Heart right ventricle (tissue), 16 donors: ENCODE data around the gene TMEM185B. TPM values are rescaled to one million over a fixed set of nuclear protein-coding genes. Genes with fewer than 3 reads are reported as not detected.
A peak's percentile ranks its signal among the peaks of the same experiment; 100 is the strongest.

Source experiments
- ATAC-seq, 8 donors: fragments of 200-7000 bp; cut with Tn5 transposase; one replicate each; pipeline ENCODE4 v1.9.1; 2020; ENCODE audit warnings: mild to moderate bottlenecking in 8 of 8, moderate library complexity in 8 of 8, moderate number of reproducible peaks in 1 of 8
- DNase-seq, 2 donors: peaks; one replicate each; pipeline ENCODE4 v3.0.0-alpha.2; 2020
- H3K27ac ChIP-seq, 10 donors: fragments of 200-600 bp; sonication (generic) in 2 of 10; one replicate each; pipeline versions ENCODE4 v1.5.0 to v1.8.0; 2020 to 2022; ENCODE audit warnings: mild to moderate bottlenecking in 3 of 10
- H3K27me3 ChIP-seq, 7 donors: fragments of 200-600 bp; one replicate each; pipeline ENCODE4 v1.8.0; 2021 to 2022; ENCODE audit warnings: mild to moderate bottlenecking in 2 of 7
- H3K36me3 ChIP-seq, 9 donors: fragments of 200-600 bp; sonication (generic) in 1 of 9; one replicate each; pipeline versions ENCODE4 v1.5.0 to v1.8.0; 2020 to 2022; ENCODE audit warnings: mild to moderate bottlenecking in 2 of 9
- H3K4me1 ChIP-seq, 9 donors: fragments of 200-600 bp; sonication (generic) in 1 of 9; one replicate each; pipeline versions ENCODE4 v1.5.0 to v1.8.0; 2020 to 2022; ENCODE audit warnings: mild to moderate bottlenecking in 4 of 9
- H3K4me3 ChIP-seq, 10 donors: fragments of 200-600 bp; sonication (generic) in 2 of 10; one replicate each; pipeline versions ENCODE4 v1.5.0 to v1.8.0; 2020 to 2022; ENCODE audit warnings: mild to moderate bottlenecking in 7 of 10, moderate library complexity in 2 of 10
- H3K9me3 ChIP-seq, 11 donors: fragments of 200-600 bp in 10 of 11; sonication (generic) in 2 of 11; one replicate each; pipeline versions ENCODE4 v1.5.0 to v1.8.0; 2013 to 2022; ENCODE audit warnings: mild to moderate bottlenecking in 2 of 11, control low read depth in 1 of 11, moderate library complexity in 1 of 11
- WGBS, 2 donors: extraction: QIAGEN DNeasy Blood & Tissue Kit; methylation state at CpG; one replicate each; pipeline ENCODE4 v1.1.7; 2013; ENCODE audit warnings: inconsistent platforms in 1 of 2; 5-methylcytosine and 5-hydroxymethylcytosine counted together
- intact Hi-C, 10 donors: fragments of 100-400 bp; cut with DNase I; formaldehyde crosslinking; loops; one replicate each; pipeline versions ENCODE4 v1.11.1 to v1.14.2; 2022
- polyA plus RNA-seq, 2 donors: library from polyadenylated mRNA; stranded (reverse); fragments of 200-250 nt; gene quantifications; one replicate each; pipeline ENCODE4 v1.2.3, GENCODE V29; 2013
- total RNA-seq, 10 donors: library from RNA; stranded (reverse); fragmentation: NEBNext Ultra II Directional in 3 of 10; extraction: Animal tissue kit (Norgen Biotek cat#: 25700) in 3 of 10; gene quantifications; one replicate each; pipeline versions ENCODE4 v1.2.1 to v1.2.4, GENCODE V29; 2021 to 2023
- TF ChIP-seq, protein P1 (sequence below), 9 donors: fragments of 200-600 bp; sonication (generic) in 2 of 9; IDR thresholded peaks; one replicate each; pipeline versions ENCODE4 v1.5.0 to v1.8.0; 2021 to 2022; ENCODE audit warnings: antibody characterized with exemption in 9 of 9, mild to moderate bottlenecking in 5 of 9, moderate library complexity in 1 of 9
- donor health status: Arrhythmogenic right ventricular cardiomyopathy.
- donor health status: ischemic (EF 13 %, LVEDD 7.1; RV severe dilation, severe dysfunction).
- donor health status: healthy with polysubstance abuse.
- donor health status: DM: no; HTN: yes; CAD: no.
- donor health status: DM: no; HTN: no; CAD: no.
- donor health status: ischemic (EF 25% LVEDD 6.9; RV normal size, moderate dysfunction).
- donor health status: ischemic (EF 25% LVEDD 5.7; RV mildly dilated, moderate dysfunction).
- donor health status: healthy.
- donor health status: DM: yes; HTN: yes; CAD: no.
- donor health status: Ischemic cardiomyopathy.
- donor health status: ischemic (EF 35%, LVEDD 5.7; RV mildly dilated, moderate dysfunction).
- donor health status: nonischemic (EF 11% LVEDD 7.7; RV severe dilation, severe dysfunction).
- donor health status: DM: yes; HTN: yes; CAD: no.
- donor health status: PGD.
- donor health status: ischemic (EF 29% LVEDD 5.4; RV normal size, mild dysfunction).
- donor health status: nonischemic (EF 23%, LVEDD 6.1; RV moderate dilation, normal function).

The TMEM185B gene
- total and polyA plus RNA-seq, 12 donors = 5.8 to 27.7 (median 21.6) TPM

DNA sequence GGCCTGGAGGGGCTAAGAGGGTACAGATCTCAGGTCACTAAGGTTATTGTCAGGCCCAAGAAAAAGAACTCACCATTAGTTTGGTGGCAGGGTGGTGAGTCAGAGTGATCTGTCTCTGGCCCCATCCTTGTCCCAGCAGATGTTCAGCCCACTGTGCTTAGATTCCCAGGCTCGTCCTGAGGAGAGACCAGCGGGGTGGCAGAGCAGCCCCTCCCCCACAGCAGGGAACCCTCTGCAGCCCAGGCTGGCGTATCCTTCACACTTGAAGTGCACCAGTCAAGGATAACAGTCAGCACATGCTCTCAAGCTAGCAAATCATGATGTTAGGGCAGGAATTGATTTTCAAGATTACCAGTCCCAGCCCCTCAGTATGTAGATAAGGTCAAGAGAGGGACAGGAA is 43.1 kb downstream of the TMEM185B start:
- H3K4me3 ChIP-seq = no peak overlapping the region
- no peaks in the 10 kb centered on the region for H3K9me3 ChIP-seq
- H3K36me3 ChIP-seq = peaks cover 0 to 14% (median 0%) of the 10 kb centered on the region in 9 donors
- intact Hi-C loops = no loop called here
- no peaks in the 10 kb centered on the region for H3K27me3 ChIP-seq
- 90 to 98% methylated on average over 3 of the region's 3 CpGs for WGBS, 2 donors
- H3K27ac ChIP-seq = no peak overlapping the region
- ATAC-seq = no peak
- peaks cover 0 to 19% (median 13%) of the 10 kb centered on the region in 9 donors for H3K4me1 ChIP-seq
- no peak for DNase-seq
- TF ChIP-seq, protein P1, sequence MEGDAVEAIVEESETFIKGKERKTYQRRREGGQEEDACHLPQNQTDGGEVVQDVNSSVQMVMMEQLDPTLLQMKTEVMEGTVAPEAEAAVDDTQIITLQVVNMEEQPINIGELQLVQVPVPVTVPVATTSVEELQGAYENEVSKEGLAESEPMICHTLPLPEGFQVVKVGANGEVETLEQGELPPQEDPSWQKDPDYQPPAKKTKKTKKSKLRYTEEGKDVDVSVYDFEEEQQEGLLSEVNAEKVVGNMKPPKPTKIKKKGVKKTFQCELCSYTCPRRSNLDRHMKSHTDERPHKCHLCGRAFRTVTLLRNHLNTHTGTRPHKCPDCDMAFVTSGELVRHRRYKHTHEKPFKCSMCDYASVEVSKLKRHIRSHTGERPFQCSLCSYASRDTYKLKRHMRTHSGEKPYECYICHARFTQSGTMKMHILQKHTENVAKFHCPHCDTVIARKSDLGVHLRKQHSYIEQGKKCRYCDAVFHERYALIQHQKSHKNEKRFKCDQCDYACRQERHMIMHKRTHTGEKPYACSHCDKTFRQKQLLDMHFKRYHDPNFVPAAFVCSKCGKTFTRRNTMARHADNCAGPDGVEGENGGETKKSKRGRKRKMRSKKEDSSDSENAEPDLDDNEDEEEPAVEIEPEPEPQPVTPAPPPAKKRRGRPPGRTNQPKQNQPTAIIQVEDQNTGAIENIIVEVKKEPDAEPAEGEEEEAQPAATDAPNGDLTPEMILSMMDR (IDR thresholded peaks at IDR 0.05) = no peak

DNA sequence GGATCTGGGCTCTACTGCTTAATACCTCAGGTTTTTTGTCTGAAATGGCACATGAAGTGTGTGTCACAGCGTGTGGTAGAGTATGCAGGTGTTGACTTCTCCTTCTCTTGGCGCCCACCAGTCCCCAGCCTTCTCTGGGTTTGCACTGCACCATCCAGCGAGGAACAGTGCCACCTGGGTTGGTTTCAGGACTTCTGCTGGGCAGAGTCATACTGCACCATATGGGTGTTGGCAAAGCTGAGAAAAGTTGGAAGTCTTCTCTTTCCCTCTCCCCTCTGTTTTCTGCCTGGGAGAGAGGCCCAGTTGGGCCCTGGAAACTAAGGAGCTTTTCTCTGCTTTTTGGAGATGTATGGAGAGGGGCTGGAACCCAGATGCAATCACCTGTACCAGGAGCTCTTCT is 43.8 kb downstream of the TMEM185B start:
- Histone ChIP-seq H3K27ac (no peak overlapping the region), H3K27me3 (no peaks in the 10 kb centered on the region), H3K4me1 (peaks cover 0 to 24% (median 13%) of the 10 kb centered on the region in 9 donors), H3K4me3 (no peak overlapping the region), H3K36me3 (peaks cover 0 to 14% (median 0%) of the 10 kb centered on the region in 9 donors), H3K9me3 (no peaks in the 10 kb centered on the region)
- ATAC-seq (no peak), DNase-seq (no peak)
- intact Hi-C loops = loop anchor here in 5 of 10 donors (5.0 to 10.0 kb wide), 7 partner anchors 165 to 537 kb away; partner anchors contain the start of genes EPB41L5 (in 1 of the 5) and PTPN4 (in 1 of the 5)
- 97% methylated on average over 3 of the region's 3 CpGs for WGBS, 2 donors
- TF ChIP-seq, protein P1 (IDR thresholded peaks at IDR 0.05) = no peak

DNA sequence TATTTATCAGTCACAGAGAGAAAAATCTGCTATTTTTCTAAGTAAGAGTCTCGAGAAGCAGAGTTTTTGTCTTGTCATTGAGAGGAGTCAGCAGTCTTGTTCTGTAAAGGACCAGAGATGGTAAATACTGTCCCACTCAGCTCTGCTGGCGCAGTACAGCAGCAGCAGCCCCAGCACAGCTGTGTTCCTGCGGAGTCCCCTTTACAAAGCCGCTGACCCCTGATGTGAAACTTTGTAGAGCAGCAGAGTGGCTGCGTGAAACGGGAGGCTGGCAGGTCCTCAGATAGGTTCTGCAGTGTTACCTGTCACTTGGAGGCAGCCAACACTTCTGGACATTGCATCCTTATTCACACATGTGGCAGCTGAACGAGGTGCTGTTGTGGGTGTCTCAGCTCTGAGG is 45.2 kb downstream of the TMEM185B start:
- Histone ChIP-seq H3K4me3 (no peak overlapping the region), H3K4me1 (peaks cover 0 to 24% (median 13%) of the 10 kb centered on the region in 9 donors), H3K27ac (peak overlapping the region in 1 of 10 donors; percentile 89), H3K27me3 (no peaks in the 10 kb centered on the region), H3K9me3 (no peaks in the 10 kb centered on the region), H3K36me3 (peaks cover 0 to 14% (median 0%) of the 10 kb centered on the region in 9 donors)
- DNase-seq = no peak
- TF ChIP-seq, protein P1 (IDR thresholded peaks at IDR 0.05) = no peak
- no peak for ATAC-seq
- WGBS, 2 donors = 95% methylated on average over 7 of the region's 7 CpGs
- intact Hi-C loops = loop anchor here in 5 of 10 donors (5.0 to 10.0 kb wide), 7 partner anchors 163 to 536 kb away; partner anchors contain the start of genes EPB41L5 (in 1 of the 5) and PTPN4 (in 1 of the 5)

DNA sequence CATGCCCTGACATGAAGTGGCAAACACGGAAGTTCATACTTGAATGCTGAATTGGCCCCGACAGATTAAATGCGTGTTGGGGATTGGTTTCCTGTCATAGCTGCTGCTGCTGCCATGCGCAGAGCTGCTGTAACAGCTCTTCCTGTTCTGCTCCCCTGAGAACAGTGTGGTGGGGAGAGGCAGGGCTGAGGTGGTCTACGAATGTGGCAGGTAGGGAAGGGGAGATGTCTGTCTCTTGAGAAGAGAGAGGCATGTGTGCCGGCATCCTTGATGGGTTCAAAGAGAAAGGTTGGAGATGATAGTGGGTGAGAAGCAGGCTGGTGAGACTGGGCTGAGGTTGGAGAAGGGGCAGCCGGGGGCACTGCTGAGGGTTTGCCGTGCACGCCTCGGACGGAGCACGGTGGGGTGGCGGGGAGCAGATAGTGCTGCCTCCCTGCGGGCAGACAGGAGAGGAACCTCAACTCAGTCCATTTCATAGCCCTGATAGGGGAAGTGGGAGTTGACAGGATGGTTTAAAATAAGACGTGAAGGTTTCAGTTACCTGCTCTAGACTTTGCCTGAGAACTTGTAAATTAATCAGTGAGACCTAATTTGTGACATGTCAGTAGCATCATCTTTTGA is 46.1 kb downstream of the TMEM185B start:
- TF ChIP-seq, protein P1 (IDR thresholded peaks at IDR 0.05) = peak in 8 of 9 donors; percentile 5 to 53 (median 23)
- peaks cover 0 to 24% (median 13%) of the 10 kb centered on the region in 9 donors for H3K4me1 ChIP-seq
- H3K4me3 ChIP-seq = peak overlapping the region in 7 of 10 donors; percentile 3 to 55 (median 38)
- 45 to 49% methylated on average over 15 of the region's 15 CpGs for WGBS, 2 donors
- peak; percentile 62 to 85 (median 70) for ATAC-seq
- no peaks in the 10 kb centered on the region for H3K27me3 ChIP-seq
- intact Hi-C loops = loop anchor here in 5 of 10 donors (5.0 to 10.0 kb wide), 7 partner anchors 162 to 535 kb away; partner anchors contain the start of genes EPB41L5 (in 1 of the 5) and PTPN4 (in 1 of the 5)
- DNase-seq = peak; percentile 8 to 35
- peak overlapping the region in 2 of 10 donors; percentile 28 to 89 for H3K27ac ChIP-seq
- H3K9me3 ChIP-seq = no peaks in the 10 kb centered on the region
- H3K36me3 ChIP-seq = peaks cover 0 to 14% (median 0%) of the 10 kb centered on the region in 9 donors
